Neural cell (in vitro differentiated cells): ENCODE results near the gene KIRREL3.

Experiments used
- CTCF ChIP-seq: fragments of 450-650 bp; IDR thresholded peaks from 2 replicates; pipeline ENCODE4 v1.5.1; 2014; ENCODE audit warnings: antibody characterized with exemption, mild to moderate bottlenecking, moderate library complexity; ENCODE audit not compliant: poor library complexity, severe bottlenecking
- EZH2 ChIP-seq: fragments of 200-600, 300-800 bp; shearing (Covaris generic), sonication (generic); IDR thresholded peaks from 2 replicates; pipeline ENCODE4 v1.6.1; 2014; ENCODE audit warnings: antibody characterized with exemption, low read length, borderline replicate concordance, mild to moderate bottlenecking; ENCODE audit not compliant: insufficient read depth, poor library complexity, severe bottlenecking
- RAD21 ChIP-seq: fragments of 450-650 bp; conservative IDR thresholded peaks from 2 replicates; pipeline ENCODE4 v1.6.1; 2014; ENCODE audit warnings: antibody characterized with exemption, mild to moderate bottlenecking, moderate library complexity
- TAF1 ChIP-seq: IDR thresholded peaks from 2 replicates; pipeline ENCODE4 v1.6.1; 2012; ENCODE audit warnings: low read depth

GRCh38 chr11:127023991-127024390 lies 23.4 kb upstream of the KIRREL3 start:
- TF ChIP-seq TAF1 (no peak), CTCF (no peak), RAD21 (no peak), EZH2 (no peak)
